HEK293 (cell line): ENCODE results near the gene USE1.

Experiments
- CTCF ChIA-PET: fragments of 350-600 bp; formaldehyde crosslinking; extraction: SDS; loops from one replicate; lab custom pipeline; 2021; ENCODE audit warnings: antibody characterized with exemption; lab: Yijun Ruan, JAX
- POLR2A ChIA-PET: fragments of 300-600 bp; formaldehyde crosslinking; extraction: SDS; loops from one replicate; lab custom pipeline; 2020; ENCODE audit warnings: antibody characterized with exemption, inconsistent platforms; lab: Yijun Ruan, JAX
- H3K27ac ChIP-seq: fragments of 200-500 bp; sonication (Bioruptor generic); 2 replicates; pipeline ENCODE4 v1.5.1; 2014; ENCODE audit warnings: low read depth, low read length, control low read depth, inconsistent platforms; ENCODE audit errors: extremely low read depth
- H3K36me3 ChIP-seq, 2 experiments: fragments of 200-500 bp in 1 of 2; sonication (Bioruptor generic) in 1 of 2; 1 replicate in 1 of 2; 2 replicates in 1 of 2; pipeline ENCODE4 v1.5.1; 2014 to 2017; ENCODE audit warnings: inconsistent platforms in 2 of 2, low read length in 2 of 2; ENCODE audit not compliant: control insufficient read depth in 2 of 2, insufficient read depth in 1 of 2
- H3K4me1 ChIP-seq: fragments of 200-500 bp; sonication (Bioruptor generic); 2 replicates; pipeline ENCODE4 v1.5.1; 2014; ENCODE audit warnings: mild to moderate bottlenecking, low read length, inconsistent platforms; ENCODE audit not compliant: control insufficient read depth, insufficient read depth
- H3K4me3 ChIP-seq: 2 replicates; pipeline ENCODE4 v1.5.1; 2011; ENCODE audit warnings: low read depth, mild to moderate bottlenecking, control low read depth, low read length, moderate library complexity
- H3K9me3 ChIP-seq: fragments of 200-500 bp; sonication (Bioruptor generic); 2 replicates; pipeline ENCODE4 v1.5.1; 2014; ENCODE audit warnings: low read depth, low read length, inconsistent platforms; ENCODE audit not compliant: control insufficient read depth, insufficient read depth
- BCL11A ChIP-seq: fragments of 450-650 bp; formaldehyde crosslinking; IDR thresholded peaks from 2 replicates; pipeline ENCODE4 v1.5.1; 2016; ENCODE audit warnings: low read depth, missing biosample characterization, missing genetic modification characterization
- FEZF1 ChIP-seq: fragments of 450-650 bp; formaldehyde crosslinking; IDR thresholded peaks from 2 replicates; pipeline ENCODE4 v1.5.1; 2016; ENCODE audit warnings: missing biosample characterization, missing genetic modification characterization
- GLI2 ChIP-seq: fragments of 450-650 bp; formaldehyde crosslinking; IDR thresholded peaks from 2 replicates; pipeline ENCODE4; 2017; ENCODE audit warnings: missing biosample characterization, missing genetic modification characterization, low read depth, borderline replicate concordance
- KLF7 ChIP-seq: fragments of 450-650 bp; formaldehyde crosslinking; IDR thresholded peaks from 2 replicates; pipeline ENCODE4 v1.5.1; 2016; ENCODE audit warnings: missing biosample characterization, missing genetic modification characterization, borderline replicate concordance
- RBAK ChIP-seq: fragments of 450-650 bp; formaldehyde crosslinking; IDR thresholded peaks from 2 replicates; pipeline ENCODE4 v1.5.1; 2016; ENCODE audit warnings: missing biosample characterization, missing genetic modification characterization
- REPIN1 ChIP-seq: fragments of 450-650 bp; formaldehyde crosslinking; IDR thresholded peaks from 2 replicates; pipeline ENCODE4 v1.5.1; 2017; ENCODE audit warnings: missing biosample characterization, missing genetic modification characterization, low read depth
- SCRT1 ChIP-seq: fragments of 450-650 bp; formaldehyde crosslinking; IDR thresholded peaks from 2 replicates; pipeline ENCODE4 v1.5.1; 2016; ENCODE audit warnings: missing biosample characterization, missing genetic modification characterization, borderline replicate concordance
- SCRT2 ChIP-seq: fragments of 450-650 bp; formaldehyde crosslinking; IDR thresholded peaks from 2 replicates; pipeline ENCODE4 v1.5.1; 2016; ENCODE audit warnings: missing biosample characterization, missing genetic modification characterization
- SP2 ChIP-seq: fragments of 450-650 bp; formaldehyde crosslinking; IDR thresholded peaks from 2 replicates; pipeline ENCODE4 v1.5.1; 2016; ENCODE audit warnings: missing biosample characterization, missing genetic modification characterization
- SP7 ChIP-seq: fragments of 450-650 bp; formaldehyde crosslinking; IDR thresholded peaks from 2 replicates; pipeline ENCODE4 v1.5.1; 2016; ENCODE audit warnings: missing biosample characterization, missing genetic modification characterization
- ZBTB8A ChIP-seq: fragments of 450-650 bp; formaldehyde crosslinking; IDR thresholded peaks from 2 replicates; pipeline ENCODE4 v1.5.1; 2016; ENCODE audit warnings: missing biosample characterization, missing genetic modification characterization
- ZNF10 ChIP-seq: fragments of 450-650 bp; formaldehyde crosslinking; IDR thresholded peaks from 2 replicates; pipeline ENCODE4 v1.5.1; 2017; ENCODE audit warnings: missing biosample characterization, missing genetic modification characterization
- ZNF157 ChIP-seq: fragments of 450-650 bp; formaldehyde crosslinking; IDR thresholded peaks from 2 replicates; pipeline ENCODE4 v1.5.1; 2016; ENCODE audit warnings: missing biosample characterization, missing genetic modification characterization
- ZNF214 ChIP-seq: fragments of 450-650 bp; formaldehyde crosslinking; IDR thresholded peaks from 2 replicates; pipeline ENCODE4 v1.5.1; 2017; ENCODE audit warnings: missing biosample characterization, mild to moderate bottlenecking, missing genetic modification characterization, borderline replicate concordance
- ZNF366 ChIP-seq: fragments of 450-650 bp; formaldehyde crosslinking; conservative IDR thresholded peaks from 2 replicates; pipeline ENCODE4 v1.5.1; 2016; ENCODE audit warnings: missing biosample characterization, missing genetic modification characterization
- ZNF473 ChIP-seq: fragments of 450-650 bp; formaldehyde crosslinking; IDR thresholded peaks from 2 replicates; pipeline ENCODE4 v1.5.1; 2017; ENCODE audit warnings: missing biosample characterization, missing genetic modification characterization
- ZNF555 ChIP-seq: fragments of 450-650 bp; formaldehyde crosslinking; conservative IDR thresholded peaks from 2 replicates; pipeline ENCODE4 v1.5.1; 2017; ENCODE audit warnings: missing biosample characterization, mild to moderate bottlenecking, missing genetic modification characterization, inconsistent platforms
- ZNF560 ChIP-seq: fragments of 450-650 bp; formaldehyde crosslinking; IDR thresholded peaks from 2 replicates; pipeline ENCODE4 v1.5.1; 2017; ENCODE audit warnings: missing biosample characterization, missing genetic modification characterization, borderline replicate concordance
- ZNF571 ChIP-seq: fragments of 450-650 bp; formaldehyde crosslinking; IDR thresholded peaks from 2 replicates; pipeline ENCODE4 v1.5.0; 2017; ENCODE audit warnings: missing biosample characterization, missing genetic modification characterization
- ZNF600 ChIP-seq: fragments of 450-650 bp; formaldehyde crosslinking; IDR thresholded peaks from 2 replicates; pipeline ENCODE4 v1.5.1; 2016; ENCODE audit warnings: missing biosample characterization, missing genetic modification characterization
- ZNF792 ChIP-seq: fragments of 450-650 bp; formaldehyde crosslinking; IDR thresholded peaks from 2 replicates; pipeline ENCODE4 v1.5.1; 2016; ENCODE audit warnings: missing biosample characterization, missing genetic modification characterization
- ZXDB ChIP-seq: fragments of 450-650 bp; formaldehyde crosslinking; IDR thresholded peaks from 2 replicates; pipeline ENCODE4 v1.5.1; 2016; ENCODE audit warnings: missing biosample characterization, missing genetic modification characterization
- TF ChIP-seq, protein P1 (sequence below): fragments of 450-650 bp; formaldehyde crosslinking; IDR thresholded peaks from 2 replicates; pipeline ENCODE4 v1.5.1; 2017; ENCODE audit warnings: missing biosample characterization, missing genetic modification characterization
- TF ChIP-seq, protein P2 (sequence below): fragments of 450-650 bp; formaldehyde crosslinking; IDR thresholded peaks from 2 replicates; pipeline ENCODE4 v1.5.1; 2016; ENCODE audit warnings: missing biosample characterization, missing genetic modification characterization
- TF ChIP-seq, protein P3 (sequence below): fragments of 450-650 bp; formaldehyde crosslinking; IDR thresholded peaks from 2 replicates; pipeline ENCODE4 v1.5.1; 2016; ENCODE audit warnings: missing biosample characterization, missing genetic modification characterization
- TF ChIP-seq, protein P4 (sequence below): fragments of 450-650 bp; formaldehyde crosslinking; IDR thresholded peaks from 2 replicates; pipeline ENCODE4 v1.5.1; 2016; ENCODE audit warnings: missing biosample characterization, missing genetic modification characterization
- TF ChIP-seq, protein P5 (sequence below): fragments of 450-650 bp; formaldehyde crosslinking; IDR thresholded peaks from 2 replicates; pipeline ENCODE4 v1.5.1; 2016; ENCODE audit warnings: missing biosample characterization, missing genetic modification characterization

The USE1 gene

DNA sequence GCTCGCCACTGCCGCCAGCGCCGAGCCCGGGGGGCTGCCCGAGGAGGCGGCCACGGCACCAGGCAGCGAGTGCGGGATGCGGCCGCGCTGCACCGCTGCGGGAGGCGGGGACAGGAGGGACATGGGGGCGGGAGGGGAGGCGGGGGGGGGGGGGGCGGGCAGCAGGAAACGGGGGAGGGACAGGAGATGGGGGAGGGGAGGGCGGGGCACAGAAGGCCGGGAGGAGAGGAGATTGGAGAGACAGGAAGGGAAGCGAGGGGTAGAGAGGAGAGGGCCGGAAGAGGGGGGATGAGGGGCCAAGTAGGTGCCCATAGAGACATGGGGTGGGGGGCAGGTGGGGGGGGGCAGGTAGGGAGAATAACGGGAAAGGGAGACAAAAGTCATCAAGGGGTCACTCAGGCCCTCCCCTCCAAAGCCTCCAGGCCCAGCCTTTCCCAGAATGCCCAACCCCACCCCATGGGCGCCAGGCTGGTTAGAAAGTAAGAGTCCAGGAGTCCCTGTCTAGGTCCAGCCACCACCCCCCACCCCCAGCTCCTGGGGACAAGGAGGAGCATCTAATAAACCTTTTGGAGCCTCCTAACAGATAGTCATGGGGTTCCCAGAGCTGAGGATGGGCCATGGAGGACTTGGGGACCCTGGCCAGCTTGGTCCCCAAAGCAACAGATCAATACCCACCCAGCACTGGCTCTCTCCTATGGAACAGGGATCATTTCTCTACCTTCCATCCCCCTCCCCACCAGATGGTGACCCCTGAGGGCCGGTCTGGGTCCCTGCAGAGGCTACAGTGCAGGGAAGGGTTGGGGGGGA lies 21.0 kb downstream of the USE1 start (continued):
- TF ChIP-seq ZXDB (tag by site-specific recombination): no peak
- no peak for TF ChIP-seq GLI2
- no peak for TF ChIP-seq RBAK (tag by site-specific recombination)
- TF ChIP-seq, protein P1, sequence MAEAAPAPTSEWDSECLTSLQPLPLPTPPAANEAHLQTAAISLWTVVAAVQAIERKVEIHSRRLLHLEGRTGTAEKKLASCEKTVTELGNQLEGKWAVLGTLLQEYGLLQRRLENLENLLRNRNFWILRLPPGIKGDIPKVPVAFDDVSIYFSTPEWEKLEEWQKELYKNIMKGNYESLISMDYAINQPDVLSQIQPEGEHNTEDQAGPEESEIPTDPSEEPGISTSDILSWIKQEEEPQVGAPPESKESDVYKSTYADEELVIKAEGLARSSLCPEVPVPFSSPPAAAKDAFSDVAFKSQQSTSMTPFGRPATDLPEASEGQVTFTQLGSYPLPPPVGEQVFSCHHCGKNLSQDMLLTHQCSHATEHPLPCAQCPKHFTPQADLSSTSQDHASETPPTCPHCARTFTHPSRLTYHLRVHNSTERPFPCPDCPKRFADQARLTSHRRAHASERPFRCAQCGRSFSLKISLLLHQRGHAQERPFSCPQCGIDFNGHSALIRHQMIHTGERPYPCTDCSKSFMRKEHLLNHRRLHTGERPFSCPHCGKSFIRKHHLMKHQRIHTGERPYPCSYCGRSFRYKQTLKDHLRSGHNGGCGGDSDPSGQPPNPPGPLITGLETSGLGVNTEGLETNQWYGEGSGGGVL (tag by site-specific recombination): peak; percentile 29; the same call in 1 of the 2 replicates
- TF ChIP-seq SCRT1 (tag by site-specific recombination): no peak
- TF ChIP-seq, protein P2, sequence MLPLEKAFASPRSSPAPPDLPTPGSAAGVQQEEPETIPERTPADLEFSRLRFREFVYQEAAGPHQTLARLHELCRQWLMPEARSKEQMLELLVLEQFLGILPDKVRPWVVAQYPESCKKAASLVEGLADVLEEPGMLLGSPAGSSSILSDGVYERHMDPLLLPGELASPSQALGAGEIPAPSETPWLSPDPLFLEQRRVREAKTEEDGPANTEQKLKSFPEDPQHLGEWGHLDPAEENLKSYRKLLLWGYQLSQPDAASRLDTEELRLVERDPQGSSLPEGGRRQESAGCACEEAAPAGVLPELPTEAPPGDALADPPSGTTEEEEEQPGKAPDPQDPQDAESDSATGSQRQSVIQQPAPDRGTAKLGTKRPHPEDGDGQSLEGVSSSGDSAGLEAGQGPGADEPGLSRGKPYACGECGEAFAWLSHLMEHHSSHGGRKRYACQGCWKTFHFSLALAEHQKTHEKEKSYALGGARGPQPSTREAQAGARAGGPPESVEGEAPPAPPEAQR (tag by site-specific recombination): no peak
- no peak for TF ChIP-seq KLF7 (tag by site-specific recombination)
- TF ChIP-seq ZNF10: no peak
- TF ChIP-seq FEZF1 (tag by site-specific recombination): no peak
- no peak for TF ChIP-seq ZNF560

DNA sequence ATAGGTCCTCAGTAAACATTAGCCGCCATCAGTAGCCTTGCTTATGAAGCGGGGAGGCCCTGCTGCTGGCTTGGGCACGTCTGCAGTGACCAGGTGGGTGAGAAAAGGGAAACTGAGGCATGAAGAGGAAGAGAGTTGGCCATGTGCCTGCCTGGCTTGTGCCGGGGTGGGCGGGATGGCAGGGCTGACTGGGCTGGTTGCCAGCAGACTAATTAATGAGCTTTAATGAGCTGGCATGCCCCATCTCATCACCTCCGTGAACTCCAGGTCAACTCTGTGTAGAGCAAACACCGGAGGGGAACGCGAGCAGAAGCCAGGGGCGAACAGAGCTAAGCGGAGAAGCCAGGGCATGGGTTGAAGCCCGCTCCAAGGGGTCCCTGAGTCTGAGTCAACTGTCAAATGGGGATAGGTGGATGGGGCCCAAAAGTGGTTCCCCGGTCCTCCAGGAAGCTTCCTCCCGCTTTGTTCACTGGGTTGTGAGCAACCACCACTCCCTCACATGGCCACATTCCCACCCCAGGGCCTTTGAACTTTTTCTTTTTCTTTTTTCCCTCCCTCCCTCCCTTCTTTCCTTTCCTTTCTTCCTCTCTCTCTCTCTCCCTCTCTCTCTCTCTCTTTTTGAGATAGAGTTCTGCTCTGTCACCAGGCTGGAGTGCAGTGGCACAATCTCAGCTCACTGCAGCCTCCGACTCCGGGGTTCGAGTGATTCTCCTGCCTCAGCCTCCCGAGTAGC lies 21.8 kb downstream of the USE1 start:
- POLR2A ChIA-PET: interaction anchor here (1.3 to 3.5 kb wide), 3 partner anchors 11 to 30 kb away, joined by 3 to 25 read pairs (median 18); partner anchors contain the start of genes OCEL1 and USE1
- Histone ChIP-seq H3K9me3 (no peaks in the 10 kb centered on the region), H3K27ac (no peak overlapping the region), H3K4me1 (peaks cover 11% of the 10 kb centered on the region), H3K4me3 (no peak overlapping the region), H3K36me3 (peaks cover 11 to 52% of the 10 kb centered on the region in 2 experiments; a peak in 2 of 3 replicates)
- CTCF ChIA-PET: interaction anchor here (0.5 to 1.2 kb wide), 2 partner anchors 139 to 168 kb away, joined by 3 to 4 read pairs; no protein-coding TSS in a partner anchor
- TF ChIP-seq ZNF473 (tag by site-specific recombination) (no peak), ZNF792 (tag by site-specific recombination) (no peak), ZNF571 (tag by site-specific recombination) (no peak), SP2 (tag by site-specific recombination) (0 out of 2 replicates have a peak, but pooled peaks have one; percentile 12), ZNF555 (tag by site-specific recombination) (no peak), ZNF600 (tag by site-specific recombination) (peak; percentile 60), SCRT2 (tag by site-specific recombination) (no peak), ZNF366 (tag by site-specific recombination) (peak; percentile 91), SP7 (tag by site-specific recombination) (peak; percentile 53), ZNF214 (tag by site-specific recombination) (no peak), ZBTB8A (tag by site-specific recombination) (0 out of 2 replicates have a peak, but pooled peaks have one; percentile 14), REPIN1 (tag by site-specific recombination) (no peak), BCL11A (tag by site-specific recombination) (0 out of 2 replicates have a peak, but pooled peaks have one; percentile 18), ZNF157 (no peak)
- TF ChIP-seq, protein P3, sequence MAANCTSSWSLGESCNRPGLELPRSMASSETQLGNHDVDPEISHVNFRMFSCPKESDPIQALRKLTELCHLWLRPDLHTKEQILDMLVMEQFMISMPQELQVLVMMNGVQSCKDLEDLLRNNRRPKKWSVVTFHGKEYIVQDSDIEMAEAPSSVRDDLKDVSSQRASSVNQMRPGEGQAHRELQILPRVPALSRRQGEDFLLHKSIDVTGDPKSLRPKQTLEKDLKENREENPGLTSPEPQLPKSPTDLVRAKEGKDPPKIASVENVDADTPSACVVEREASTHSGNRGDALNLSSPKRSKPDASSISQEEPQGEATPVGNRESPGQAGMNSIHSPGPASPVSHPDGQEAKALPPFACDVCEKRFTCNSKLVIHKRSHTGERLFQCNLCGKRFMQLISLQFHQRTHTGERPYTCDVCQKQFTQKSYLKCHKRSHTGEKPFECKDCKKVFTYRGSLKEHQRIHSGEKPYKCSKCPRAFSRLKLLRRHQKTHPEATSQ: no peak
- TF ChIP-seq, protein P4, sequence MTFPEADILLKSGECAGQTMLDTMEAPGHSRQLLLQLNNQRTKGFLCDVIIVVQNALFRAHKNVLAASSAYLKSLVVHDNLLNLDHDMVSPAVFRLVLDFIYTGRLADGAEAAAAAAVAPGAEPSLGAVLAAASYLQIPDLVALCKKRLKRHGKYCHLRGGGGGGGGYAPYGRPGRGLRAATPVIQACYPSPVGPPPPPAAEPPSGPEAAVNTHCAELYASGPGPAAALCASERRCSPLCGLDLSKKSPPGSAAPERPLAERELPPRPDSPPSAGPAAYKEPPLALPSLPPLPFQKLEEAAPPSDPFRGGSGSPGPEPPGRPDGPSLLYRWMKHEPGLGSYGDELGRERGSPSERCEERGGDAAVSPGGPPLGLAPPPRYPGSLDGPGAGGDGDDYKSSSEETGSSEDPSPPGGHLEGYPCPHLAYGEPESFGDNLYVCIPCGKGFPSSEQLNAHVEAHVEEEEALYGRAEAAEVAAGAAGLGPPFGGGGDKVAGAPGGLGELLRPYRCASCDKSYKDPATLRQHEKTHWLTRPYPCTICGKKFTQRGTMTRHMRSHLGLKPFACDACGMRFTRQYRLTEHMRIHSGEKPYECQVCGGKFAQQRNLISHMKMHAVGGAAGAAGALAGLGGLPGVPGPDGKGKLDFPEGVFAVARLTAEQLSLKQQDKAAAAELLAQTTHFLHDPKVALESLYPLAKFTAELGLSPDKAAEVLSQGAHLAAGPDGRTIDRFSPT (tag by site-specific recombination): peak; percentile 62; the same call in 1 of the 2 replicates
- TF ChIP-seq, protein P5, sequence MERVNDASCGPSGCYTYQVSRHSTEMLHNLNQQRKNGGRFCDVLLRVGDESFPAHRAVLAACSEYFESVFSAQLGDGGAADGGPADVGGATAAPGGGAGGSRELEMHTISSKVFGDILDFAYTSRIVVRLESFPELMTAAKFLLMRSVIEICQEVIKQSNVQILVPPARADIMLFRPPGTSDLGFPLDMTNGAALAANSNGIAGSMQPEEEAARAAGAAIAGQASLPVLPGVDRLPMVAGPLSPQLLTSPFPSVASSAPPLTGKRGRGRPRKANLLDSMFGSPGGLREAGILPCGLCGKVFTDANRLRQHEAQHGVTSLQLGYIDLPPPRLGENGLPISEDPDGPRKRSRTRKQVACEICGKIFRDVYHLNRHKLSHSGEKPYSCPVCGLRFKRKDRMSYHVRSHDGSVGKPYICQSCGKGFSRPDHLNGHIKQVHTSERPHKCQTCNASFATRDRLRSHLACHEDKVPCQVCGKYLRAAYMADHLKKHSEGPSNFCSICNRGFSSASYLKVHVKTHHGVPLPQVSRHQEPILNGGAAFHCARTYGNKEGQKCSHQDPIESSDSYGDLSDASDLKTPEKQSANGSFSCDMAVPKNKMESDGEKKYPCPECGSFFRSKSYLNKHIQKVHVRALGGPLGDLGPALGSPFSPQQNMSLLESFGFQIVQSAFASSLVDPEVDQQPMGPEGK (tag by site-specific recombination): no peak
